GM18498 (cell line): ENCODE data around the gene TRIO.

ENCODE experiments used
- ATAC-seq: cut with Tn5 transposase; IDR thresholded peaks from one replicate; pipeline ENCODE4 v1.9.1; 2021; ENCODE audit warnings: mild to moderate bottlenecking, moderate library complexity; ENCODE audit not compliant: unreplicated experiment

TRIO gene

GRCh38 chr5:14465776-14466175 lies 322.6 kb downstream of the TRIO start:
- ATAC-seq = no peak

GRCh38 chr5:14467251-14467650 lies 324.1 kb downstream of the TRIO start:
- ATAC-seq = no peak

GRCh38 chr5:14467886-14468285 lies 324.7 kb downstream of the TRIO start:
- ATAC-seq = no peak

- ATAC-seq = no peak
Observed at GRCh38 chr5:14469551-14470377, 326.6 kb downstream of the TRIO start.

- no peak for ATAC-seq
Observed at GRCh38 chr5:14471507-14471906, 328.4 kb downstream of the TRIO start.

GRCh38 chr5:14472986-14473567 lies 329.9 kb downstream of the TRIO start:
- no peak for ATAC-seq

- no peak for ATAC-seq
Observed at GRCh38 chr5:14475045-14475444, 331.9 kb downstream of the TRIO start.

- ATAC-seq = no peak
Observed at GRCh38 chr5:14476786-14477435, 333.8 kb downstream of the TRIO start.

- ATAC-seq = no peak
Observed at GRCh38 chr5:14479143-14479696, 336.1 kb downstream of the TRIO start.

- ATAC-seq = no peak
Observed at GRCh38 chr5:14481349-14481748, 338.2 kb downstream of the TRIO start.

GRCh38 chr5:14482085-14482484 lies 338.9 kb downstream of the TRIO start:
- no peak for ATAC-seq

- ATAC-seq = no peak
Observed at GRCh38 chr5:14483504-14484157, 340.5 kb downstream of the TRIO start.

GRCh38 chr5:14486486-14486885 lies 343.3 kb downstream of the TRIO start:
- ATAC-seq = no peak

- no peak for ATAC-seq
Observed at GRCh38 chr5:14486996-14487896, 344.1 kb downstream of the TRIO start.

GRCh38 chr5:14487897-14488570 lies 344.9 kb downstream of the TRIO start:
- no peak for ATAC-seq

GRCh38 chr5:14488709-14489108 lies 345.6 kb downstream of the TRIO start:
- ATAC-seq = no peak

- ATAC-seq = no peak
Observed at GRCh38 chr5:14489643-14490042, 346.5 kb downstream of the TRIO start.

- no peak for ATAC-seq
Observed at GRCh38 chr5:14490309-14490711, 347.2 kb downstream of the TRIO start.

- ATAC-seq = no peak
Observed at GRCh38 chr5:14491015-14491915, 348.1 kb downstream of the TRIO start.
